GM12892 (cell line): ENCODE measurements around the gene CEP120.

Source experiments
- POLR2A ChIP-seq: IDR thresholded peaks from 2 replicates; pipeline ENCODE4 v1.6.1; 2011; ENCODE audit warnings: low read depth, low read length, control low read depth
- POLR2AphosphoS5 ChIP-seq: IDR thresholded peaks from 2 replicates; pipeline ENCODE4 v1.6.1; 2011; ENCODE audit warnings: low read depth, low read length, control low read depth
- TAF1 ChIP-seq: IDR thresholded peaks from 2 replicates; pipeline ENCODE4 v1.6.1; 2011; ENCODE audit warnings: low read depth, mild to moderate bottlenecking, control low read depth, low read length, borderline replicate concordance

GRCh38 chr5:123436201-123436600, 13.0 kb upstream of the CEP120 start:
- TF ChIP-seq POLR2AphosphoS5 (no peak), TAF1 (no peak), POLR2A (no peak)
